AG04449 (cell line): ENCODE data around the gene JCAD.

ENCODE experiments used
- CTCF ChIA-PET: fragments of 350-600 bp; formaldehyde crosslinking; extraction: SDS; loops from one replicate; lab custom pipeline; 2021; ENCODE audit warnings: antibody characterized with exemption; lab: Yijun Ruan, JAX
- POLR2A ChIA-PET: fragments of 400-600, 350-600 bp; formaldehyde crosslinking; extraction: SDS; loops from one replicate; lab custom pipeline; 2020; ENCODE audit warnings: antibody characterized with exemption, inconsistent platforms; lab: Yijun Ruan, JAX
- DNase-seq: peaks from one replicate; pipeline ENCODE4 v3.0.0-alpha.2; 2010; ENCODE audit warnings: low read depth, low spot score
- H3K4me3 ChIP-seq: 2 replicates; pipeline ENCODE4 v1.5.1; 2011; ENCODE audit warnings: low read depth, mild to moderate bottlenecking, control low read depth, low read length
- TF ChIP-seq, protein P1 (sequence below): IDR thresholded peaks from one replicate; pipeline ENCODE4 v1.5.1; 2011; ENCODE audit warnings: mild to moderate bottlenecking, moderate library complexity, low read length, control low read depth, inconsistent platforms; ENCODE audit not compliant: insufficient read depth; ENCODE audit errors: missing control alignments

JCAD gene

DNA sequence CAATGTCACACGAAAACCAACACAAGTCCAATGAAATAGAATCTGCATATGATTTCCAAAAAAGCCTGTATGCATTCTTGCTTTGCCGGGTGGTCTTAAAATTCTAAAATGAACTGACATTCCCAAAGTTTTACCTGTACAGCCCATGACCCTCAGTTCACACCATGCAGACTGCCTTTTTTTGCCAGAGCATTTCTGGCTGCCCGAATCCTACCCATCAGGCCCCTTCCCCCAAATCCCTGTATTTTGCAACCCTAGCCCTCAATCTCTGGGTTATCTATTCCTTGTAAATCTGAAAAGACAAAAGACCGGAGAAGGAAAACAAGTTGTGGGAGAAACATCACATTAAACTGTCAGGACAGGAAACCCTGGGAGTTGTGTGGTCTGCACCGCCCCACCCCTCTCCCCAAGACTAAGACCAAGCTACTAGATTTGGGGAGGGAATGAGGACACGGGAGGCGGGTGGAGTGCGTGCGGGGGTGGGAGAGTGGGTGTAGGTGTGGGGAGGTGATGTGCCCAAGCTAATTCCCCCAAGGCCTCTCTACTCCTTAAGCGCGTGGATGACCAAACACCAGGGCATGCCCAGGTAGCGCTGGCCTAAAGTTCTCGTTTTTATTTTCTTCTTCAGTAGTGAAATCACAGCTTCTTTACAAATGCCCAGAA is 1.4 kb downstream of the JCAD start:
- H3K4me3 ChIP-seq: peak overlapping the region; percentile 83
- CTCF ChIA-PET: interaction anchor here (0.9 to 1.7 kb wide), 5 partner anchors 17 to 183 kb away, joined by 3 to 6 read pairs (median 4); no protein-coding TSS in a partner anchor
- no peak for DNase-seq
- TF ChIP-seq, protein P1, sequence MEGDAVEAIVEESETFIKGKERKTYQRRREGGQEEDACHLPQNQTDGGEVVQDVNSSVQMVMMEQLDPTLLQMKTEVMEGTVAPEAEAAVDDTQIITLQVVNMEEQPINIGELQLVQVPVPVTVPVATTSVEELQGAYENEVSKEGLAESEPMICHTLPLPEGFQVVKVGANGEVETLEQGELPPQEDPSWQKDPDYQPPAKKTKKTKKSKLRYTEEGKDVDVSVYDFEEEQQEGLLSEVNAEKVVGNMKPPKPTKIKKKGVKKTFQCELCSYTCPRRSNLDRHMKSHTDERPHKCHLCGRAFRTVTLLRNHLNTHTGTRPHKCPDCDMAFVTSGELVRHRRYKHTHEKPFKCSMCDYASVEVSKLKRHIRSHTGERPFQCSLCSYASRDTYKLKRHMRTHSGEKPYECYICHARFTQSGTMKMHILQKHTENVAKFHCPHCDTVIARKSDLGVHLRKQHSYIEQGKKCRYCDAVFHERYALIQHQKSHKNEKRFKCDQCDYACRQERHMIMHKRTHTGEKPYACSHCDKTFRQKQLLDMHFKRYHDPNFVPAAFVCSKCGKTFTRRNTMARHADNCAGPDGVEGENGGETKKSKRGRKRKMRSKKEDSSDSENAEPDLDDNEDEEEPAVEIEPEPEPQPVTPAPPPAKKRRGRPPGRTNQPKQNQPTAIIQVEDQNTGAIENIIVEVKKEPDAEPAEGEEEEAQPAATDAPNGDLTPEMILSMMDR: no peak
- POLR2A ChIA-PET: interaction anchor here (0.7 to 3.0 kb wide), 4 partner anchors 114 to 128 kb away, joined by 4 to 11 read pairs (median 8); no protein-coding TSS in a partner anchor

DNA sequence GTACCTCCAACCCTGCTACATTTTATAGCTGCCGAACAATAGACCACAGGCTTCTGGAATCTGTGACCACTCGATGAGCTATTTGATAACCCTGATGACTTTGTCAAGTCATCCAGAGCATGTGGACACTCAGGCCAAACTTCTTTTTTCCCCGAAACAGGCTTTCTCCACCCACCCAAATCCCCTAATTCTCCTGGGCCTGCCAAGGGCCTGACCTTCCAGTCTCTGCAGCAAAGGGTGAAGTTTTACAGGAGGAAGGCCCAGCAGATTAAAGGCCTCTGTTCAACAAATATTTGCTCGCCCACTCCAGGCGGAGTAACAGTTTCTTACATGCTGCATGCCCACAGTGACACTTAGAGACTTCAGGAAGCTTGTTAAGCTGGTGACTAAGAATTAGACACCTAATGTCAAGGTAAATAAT is 2.0 kb downstream of the JCAD start:
- H3K4me3 ChIP-seq: peak overlapping the region; percentile 83
- TF ChIP-seq, protein P1: no peak
- ChIA-PET POLR2A (interaction anchor here (2.2 to 3.0 kb wide), 3 partner anchors 115 to 129 kb away, joined by 8 to 11 read pairs (median 9); no protein-coding TSS in a partner anchor), CTCF (interaction anchor here (0.7 to 1.7 kb wide), 4 partner anchors 59 to 184 kb away, joined by 3 to 6 read pairs (median 4); no protein-coding TSS in a partner anchor)
- no peak for DNase-seq

DNA sequence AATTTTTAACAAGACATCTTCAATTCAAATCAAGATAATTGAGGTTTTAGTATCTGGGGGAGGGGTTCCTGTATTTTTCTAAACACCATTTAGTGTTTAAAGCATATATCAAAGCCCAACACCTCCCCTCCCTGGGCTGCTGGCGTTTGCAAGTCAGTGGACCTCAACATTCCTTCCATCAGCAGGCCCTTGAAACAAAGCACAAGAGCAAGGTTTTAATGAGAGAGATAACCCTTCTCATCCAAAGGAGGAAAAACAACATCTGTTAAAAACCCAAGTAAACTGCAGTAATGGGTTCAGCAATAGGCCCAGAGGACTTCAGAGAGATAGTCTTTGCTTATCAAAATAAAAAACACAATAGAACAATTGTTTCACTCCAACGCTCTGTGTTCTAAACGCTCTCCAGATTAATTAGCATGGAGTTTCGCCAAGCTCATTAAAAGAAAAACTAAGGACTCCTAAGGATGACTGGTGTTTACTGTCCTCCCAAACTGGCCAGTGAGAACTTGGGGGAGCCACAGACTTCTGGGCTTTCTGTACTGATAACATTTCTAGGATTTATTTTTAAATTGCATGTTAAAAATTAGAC is 2.5 kb downstream of the JCAD start:
- TF ChIP-seq, protein P1: no peak
- ChIA-PET CTCF (interaction anchor here (0.7 to 1.2 kb wide), 2 partner anchors 59 to 61 kb away, joined by 3 read pairs; no protein-coding TSS in a partner anchor), POLR2A (interaction anchor here (2.2 to 3.0 kb wide), 3 partner anchors 116 to 129 kb away, joined by 8 to 11 read pairs (median 9); no protein-coding TSS in a partner anchor)
- H3K4me3 ChIP-seq: peak overlapping the region; percentile 83
- no peak for DNase-seq

DNA sequence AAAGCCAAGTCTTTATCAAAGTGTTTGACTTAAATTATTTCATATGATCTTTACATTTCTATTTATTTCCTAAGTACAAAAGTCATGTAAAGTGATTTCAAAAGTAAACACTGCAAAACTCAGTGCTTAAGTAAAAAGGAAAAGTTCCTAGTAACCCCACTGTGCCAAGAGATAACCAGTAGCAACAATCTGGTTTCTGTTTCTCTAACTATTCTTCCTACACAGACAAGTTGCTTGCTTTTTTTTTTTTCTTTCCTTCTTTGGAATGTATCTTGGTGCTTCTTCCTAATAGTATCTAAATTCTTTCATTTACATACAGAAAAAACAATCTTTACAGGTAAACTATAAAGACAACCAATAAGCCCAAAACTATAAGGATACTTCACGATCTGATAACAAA is 3.1 kb downstream of the JCAD start:
- ChIA-PET POLR2A (interaction anchor here (0.7 kb wide), 1 partner anchor 71 kb away, joined by 3 read pairs; no protein-coding TSS in a partner anchor), CTCF (no interaction called here)
- TF ChIP-seq, protein P1: no peak
- H3K4me3 ChIP-seq: peak overlapping the region; percentile 83
- no peak for DNase-seq

DNA sequence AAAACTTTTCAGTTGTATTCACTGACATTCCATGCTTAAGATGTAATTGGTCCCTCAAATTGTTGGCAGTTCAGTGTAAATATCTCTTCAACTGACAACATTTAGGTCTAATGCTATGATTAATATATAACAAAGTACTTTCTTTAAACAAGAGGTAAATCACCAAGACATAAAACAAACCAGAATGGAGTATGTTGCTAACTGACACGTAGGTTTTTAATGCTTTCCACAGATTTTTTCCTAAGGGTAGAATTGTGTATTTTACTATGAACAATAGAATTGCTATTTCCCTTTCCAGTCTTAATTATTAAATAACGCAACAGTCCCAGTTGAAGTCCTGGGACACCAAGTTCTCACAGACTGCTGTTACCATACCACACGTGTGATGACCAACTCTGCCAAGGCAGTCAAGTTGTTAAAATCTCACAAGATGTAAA is 4.1 kb downstream of the JCAD start:
- DNase-seq: no peak
- POLR2A ChIA-PET: no interaction called here
- TF ChIP-seq, protein P1: no peak
- H3K4me3 ChIP-seq: peak overlapping the region; percentile 83
- CTCF ChIA-PET: interaction anchor here (0.7 kb wide), 1 partner anchor 40 kb away, joined by 3 read pairs; no protein-coding TSS in a partner anchor
